Measurements from ENCODE around the gene DNAJB6.

DNAJB6 gene

GRCh38 chr7:157293413-157293788, 43.4 kb upstream of the DNAJB6 start:
- no peak overlapping the region for H2AFZ ChIP-seq (ENCODE audit: low read depth, low read length)
- no peaks in the 10 kb centered on the region for H3K9me3 ChIP-seq (ENCODE audit: insufficient read depth, low read length)
- TF ChIP-seq CTCF (IDR thresholded peaks at IDR 0.05; ENCODE audit: low read depth, low read length) (no peak), EZH2phosphoT487 (IDR thresholded peaks at IDR 0.05; ENCODE audit: low read depth) (no peak)
- H3K9ac ChIP-seq (ENCODE audit: low read length): no peak overlapping the region
- H3K4me1 ChIP-seq (ENCODE audit: low read length): peaks cover 12% of the 10 kb centered on the region
- H3K4me2 ChIP-seq (ENCODE audit: low read length): no peak overlapping the region
- H3K27me3 ChIP-seq (ENCODE audit: low read depth, low read length): no peaks in the 10 kb centered on the region
- H3K27ac ChIP-seq (ENCODE audit: low read length): no peak overlapping the region
- H3K79me2 ChIP-seq (ENCODE audit: low read length): no peaks in the 10 kb centered on the region
- no peaks in the 10 kb centered on the region for H3K36me3 ChIP-seq (replicated peaks; ENCODE audit: low read depth, low read length)
- no peak overlapping the region for H3K4me3 ChIP-seq (ENCODE audit: low read length)
- no peaks in the 10 kb centered on the region for H4K20me1 ChIP-seq (ENCODE audit: insufficient read depth, low read length)

GRCh38 chr7:157294773-157295172, 42.0 kb upstream of the DNAJB6 start:
- H3K9ac ChIP-seq (ENCODE audit: low read length): no peak overlapping the region
- no peaks in the 10 kb centered on the region for H4K20me1 ChIP-seq (ENCODE audit: insufficient read depth, low read length)

GRCh38 chr7:157295338-157295737, 41.5 kb upstream of the DNAJB6 start:
- H3K4me1 ChIP-seq (ENCODE audit: low read length): peaks cover 4% of the 10 kb centered on the region; the same call in 1 of the 2 replicates
- H3K9me3 ChIP-seq (ENCODE audit: insufficient read depth, low read length): no peaks in the 10 kb centered on the region
- no peaks in the 10 kb centered on the region for H4K20me1 ChIP-seq (ENCODE audit: insufficient read depth, low read length)
- no peaks in the 10 kb centered on the region for H3K79me2 ChIP-seq (ENCODE audit: low read length)
- no peak overlapping the region for H3K4me3 ChIP-seq (ENCODE audit: low read length)
- no peaks in the 10 kb centered on the region for H3K36me3 ChIP-seq (replicated peaks; ENCODE audit: low read depth, low read length)
- H3K9ac ChIP-seq (ENCODE audit: low read length): no peak overlapping the region
- TF ChIP-seq CTCF (IDR thresholded peaks at IDR 0.05; ENCODE audit: low read depth, low read length) (no peak), EZH2phosphoT487 (IDR thresholded peaks at IDR 0.05; ENCODE audit: low read depth) (no peak)
- no peak overlapping the region for H3K4me2 ChIP-seq (ENCODE audit: low read length)
- no peak overlapping the region for H3K27ac ChIP-seq (ENCODE audit: low read length)
- no peaks in the 10 kb centered on the region for H3K27me3 ChIP-seq (ENCODE audit: low read depth, low read length)
- no peak overlapping the region for H2AFZ ChIP-seq (ENCODE audit: low read depth, low read length)

More at GRCh38 chr7:157294773-157295172, 42.0 kb upstream of the DNAJB6 start:
- H3K4me2 ChIP-seq (ENCODE audit: low read length): no peak overlapping the region
- H3K27ac ChIP-seq (ENCODE audit: low read length): no peak overlapping the region
- TF ChIP-seq CTCF (IDR thresholded peaks at IDR 0.05; ENCODE audit: low read depth, low read length): no peak
- no peak for TF ChIP-seq EZH2phosphoT487 (IDR thresholded peaks at IDR 0.05; ENCODE audit: low read depth)
- H3K4me1 ChIP-seq (ENCODE audit: low read length): peaks cover 7% of the 10 kb centered on the region
- no peaks in the 10 kb centered on the region for H3K79me2 ChIP-seq (ENCODE audit: low read length)
- no peak overlapping the region for H2AFZ ChIP-seq (ENCODE audit: low read depth, low read length)
- no peaks in the 10 kb centered on the region for H3K9me3 ChIP-seq (ENCODE audit: insufficient read depth, low read length)
- H3K27me3 ChIP-seq (ENCODE audit: low read depth, low read length): no peaks in the 10 kb centered on the region
- no peaks in the 10 kb centered on the region for H3K36me3 ChIP-seq (replicated peaks; ENCODE audit: low read depth, low read length)
- no peak overlapping the region for H3K4me3 ChIP-seq (ENCODE audit: low read length)

- H3K27ac ChIP-seq (ENCODE audit: low read length): no peak overlapping the region
- H3K9me3 ChIP-seq (ENCODE audit: insufficient read depth, low read length): no peaks in the 10 kb centered on the region
- H3K4me1 ChIP-seq (ENCODE audit: low read length): peaks cover 7% of the 10 kb centered on the region
- no peak overlapping the region for H3K4me3 ChIP-seq (ENCODE audit: low read length)
- no peaks in the 10 kb centered on the region for H4K20me1 ChIP-seq (ENCODE audit: insufficient read depth, low read length)
- H3K9ac ChIP-seq (ENCODE audit: low read length): no peak overlapping the region
- no peak for TF ChIP-seq EZH2phosphoT487 (IDR thresholded peaks at IDR 0.05; ENCODE audit: low read depth)
- no peak for TF ChIP-seq CTCF (IDR thresholded peaks at IDR 0.05; ENCODE audit: low read depth, low read length)
- no peaks in the 10 kb centered on the region for H3K27me3 ChIP-seq (ENCODE audit: low read depth, low read length)
- no peak overlapping the region for H2AFZ ChIP-seq (ENCODE audit: low read depth, low read length)
- H3K79me2 ChIP-seq (ENCODE audit: low read length): no peaks in the 10 kb centered on the region
- H3K36me3 ChIP-seq (replicated peaks; ENCODE audit: low read depth, low read length): no peaks in the 10 kb centered on the region
- no peak overlapping the region for H3K4me2 ChIP-seq (ENCODE audit: low read length)
These were observed 39.6 kb upstream of the DNAJB6 start for GRCh38 chr7:157297185-157297584.
